ENCODE results near the gene CELSR1.

DNA sequence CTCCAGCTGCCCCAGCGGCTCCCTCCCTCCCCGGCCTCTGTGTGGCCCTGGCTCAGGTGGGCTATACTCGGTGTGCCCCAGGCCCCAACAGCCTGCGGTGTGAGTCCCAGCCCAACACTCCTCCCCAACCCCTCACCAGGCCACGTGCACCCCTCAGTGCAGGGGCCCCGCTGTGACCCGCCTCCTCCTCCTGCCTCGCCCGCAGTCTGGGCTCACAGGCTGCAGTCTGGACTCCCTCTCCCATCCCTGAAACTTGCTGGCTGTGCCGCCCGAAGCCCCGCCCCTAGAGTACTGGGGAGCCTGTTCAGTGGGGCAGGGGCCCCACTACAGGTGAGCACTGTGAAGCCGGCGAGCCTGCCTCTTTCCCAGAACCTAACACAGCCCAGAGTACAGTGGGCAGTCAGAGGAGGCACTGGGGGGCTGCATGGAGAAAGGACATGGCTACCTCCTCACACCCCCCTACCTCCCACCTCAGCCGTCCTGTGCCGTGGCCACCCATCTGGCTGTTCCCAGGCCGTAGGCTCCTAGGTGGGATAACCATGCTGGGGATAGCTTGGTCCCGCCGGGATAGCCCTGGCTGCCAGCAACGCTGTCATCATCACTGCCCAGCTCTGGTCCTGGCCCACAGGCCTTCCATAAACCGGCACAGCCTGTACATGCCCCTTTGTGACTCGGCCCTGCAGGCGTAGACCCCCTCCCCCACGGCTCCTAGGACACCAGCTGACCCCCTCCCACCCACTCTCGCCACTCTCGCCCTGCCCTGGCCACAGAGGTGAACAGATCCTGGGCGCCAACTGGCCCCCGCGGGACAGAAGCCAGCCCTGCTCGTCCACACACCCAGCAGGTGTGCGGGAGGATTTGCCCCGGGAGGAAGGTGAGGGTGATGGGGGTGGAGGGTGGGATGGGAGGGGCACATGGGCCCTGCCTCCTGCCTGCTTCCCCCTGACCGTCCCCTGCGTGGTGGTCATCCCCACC is 29.7 kb downstream of the CELSR1 start:
- TF ChIP-seq CTCF (CRISPR knock-in tag; IDR thresholded peaks at IDR 0.05) (no peak), ZNF782 (CRISPR knock-in tag; IDR thresholded peaks at IDR 0.05; ENCODE audit: borderline replicate concordance) (no peak), HOXA7 (CRISPR knock-in tag; IDR thresholded peaks at IDR 0.05) (no peak), PHF8 (CRISPR knock-in tag; IDR thresholded peaks at IDR 0.05) (no peak), HNRNPLL (IDR thresholded peaks at IDR 0.05; ENCODE audit: low read depth, low read length, poor library complexity, severe bottlenecking) (no peak), NFAT5 (CRISPR knock-in tag; IDR thresholded peaks at IDR 0.05) (no peak), SIN3A (IDR thresholded peaks at IDR 0.05; ENCODE audit: borderline replicate concordance, low read depth, low read length) (no peak), USF2 (IDR thresholded peaks at IDR 0.05; ENCODE audit: low read depth, low read length) (no peak), USF2 (CRISPR knock-in tag; IDR thresholded peaks at IDR 0.05; ENCODE audit: borderline replicate concordance) (no peak), ZBTB4 (CRISPR knock-in tag; IDR thresholded peaks at IDR 0.05; ENCODE audit: borderline replicate concordance) (no peak), ZC3H4 (CRISPR knock-in tag; IDR thresholded peaks at IDR 0.05; ENCODE audit: borderline replicate concordance) (no peak), ZNF562 (CRISPR knock-in tag; IDR thresholded peaks at IDR 0.05; ENCODE audit: borderline replicate concordance) (no peak), ARNTL (CRISPR knock-in tag; IDR thresholded peaks at IDR 0.05) (no peak), NCOR1 (IDR thresholded peaks at IDR 0.05; ENCODE audit: borderline replicate concordance, low read length) (no peak), YEATS4 (CRISPR knock-in tag; IDR thresholded peaks at IDR 0.05; ENCODE audit: borderline replicate concordance) (no peak)
